Effector memory CD4-positive, alpha-beta T cell (primary cell): Measurements from ENCODE around the gene COL23A1.

Experiments
- DNase-seq, 3 donors: peaks; one replicate each; pipeline ENCODE4 v3.0.0-alpha.2; 2020
- H3K27ac ChIP-seq: 2 replicates; pipeline ENCODE4 v1.7.0; 2013; ENCODE audit warnings: mild to moderate bottlenecking, low read length, moderate library complexity; ENCODE audit not compliant: insufficient read depth, poor library complexity, severe bottlenecking
- H3K27me3 ChIP-seq: replicated peaks from 2 replicates; pipeline ENCODE4 v1.7.0; 2013; ENCODE audit warnings: mild to moderate bottlenecking, low read length; ENCODE audit not compliant: insufficient read depth, control insufficient read depth, poor library complexity, severe bottlenecking
- H3K36me3 ChIP-seq: 2 replicates; pipeline ENCODE4 v1.7.0; 2013; ENCODE audit warnings: mild to moderate bottlenecking, low read length, moderate library complexity; ENCODE audit not compliant: control insufficient read depth, insufficient read depth
- H3K4me1 ChIP-seq: 2 replicates; pipeline ENCODE4 v1.7.0; 2013; ENCODE audit warnings: low read length, mild to moderate bottlenecking; ENCODE audit not compliant: control insufficient read depth, insufficient read depth, poor library complexity, severe bottlenecking
- H3K4me3 ChIP-seq: 2 replicates; pipeline ENCODE4 v1.7.0; 2013; ENCODE audit warnings: low read length, low read depth, mild to moderate bottlenecking; ENCODE audit not compliant: insufficient read depth, poor library complexity, severe bottlenecking
- H3K9me3 ChIP-seq: 2 replicates; pipeline ENCODE4 v1.7.0; 2013; ENCODE audit warnings: mild to moderate bottlenecking, low read length, moderate library complexity; ENCODE audit not compliant: control insufficient read depth

Gene COL23A1

GRCh38 chr5:178411083-178411482, 179.1 kb downstream of the COL23A1 start:
- no peak overlapping the region for H3K4me3 ChIP-seq
- no peaks in the 10 kb centered on the region for H3K36me3 ChIP-seq
- H3K27me3 ChIP-seq, result no peaks in the 10 kb centered on the region
- H3K27ac ChIP-seq, result no peak overlapping the region
- no peak for DNase-seq
- no peaks in the 10 kb centered on the region for H3K4me1 ChIP-seq
- no peaks in the 10 kb centered on the region for H3K9me3 ChIP-seq

GRCh38 chr5:178407646-178408045, 182.5 kb downstream of the COL23A1 start:
- H3K9me3 ChIP-seq, result no peaks in the 10 kb centered on the region
- no peak overlapping the region for H3K27ac ChIP-seq
- no peak overlapping the region for H3K4me3 ChIP-seq
- DNase-seq, result no peak
- no peaks in the 10 kb centered on the region for H3K27me3 ChIP-seq
- H3K36me3 ChIP-seq, result no peaks in the 10 kb centered on the region
- no peaks in the 10 kb centered on the region for H3K4me1 ChIP-seq

- Histone ChIP-seq H3K36me3 (no peaks in the 10 kb centered on the region), H3K4me3 (no peak overlapping the region), H3K9me3 (no peaks in the 10 kb centered on the region), H3K4me1 (no peaks in the 10 kb centered on the region), H3K27me3 (no peaks in the 10 kb centered on the region), H3K27ac (no peak overlapping the region)
- DNase-seq, result no peak
Observed at GRCh38 chr5:178404987-178405386, 185.2 kb downstream of the COL23A1 start.

GRCh38 chr5:178403956-178404600, 186.1 kb downstream of the COL23A1 start:
- H3K27ac ChIP-seq, result no peak overlapping the region

GRCh38 chr5:178403351-178403750, 186.8 kb downstream of the COL23A1 start:
- no peaks in the 10 kb centered on the region for H3K27me3 ChIP-seq
- no peak for DNase-seq
- H3K4me1 ChIP-seq, result no peaks in the 10 kb centered on the region
- no peaks in the 10 kb centered on the region for H3K36me3 ChIP-seq
- H3K27ac ChIP-seq, result no peak overlapping the region
- H3K4me3 ChIP-seq, result no peak overlapping the region
- H3K9me3 ChIP-seq, result no peaks in the 10 kb centered on the region

More at GRCh38 chr5:178403956-178404600, 186.1 kb downstream of the COL23A1 start:
- no peaks in the 10 kb centered on the region for H3K27me3 ChIP-seq
- no peaks in the 10 kb centered on the region for H3K36me3 ChIP-seq
- H3K9me3 ChIP-seq, result no peaks in the 10 kb centered on the region
- no peak for DNase-seq
- no peak overlapping the region for H3K4me3 ChIP-seq
- H3K4me1 ChIP-seq, result no peaks in the 10 kb centered on the region

GRCh38 chr5:178399701-178400095, 190.5 kb downstream of the COL23A1 start:
- Histone ChIP-seq H3K27me3 (no peaks in the 10 kb centered on the region), H3K4me3 (no peak overlapping the region), H3K4me1 (no peaks in the 10 kb centered on the region), H3K27ac (no peak overlapping the region), H3K9me3 (no peaks in the 10 kb centered on the region), H3K36me3 (no peaks in the 10 kb centered on the region)
- no peak for DNase-seq

GRCh38 chr5:178398901-178399700, 191.1 kb downstream of the COL23A1 start:
- Histone ChIP-seq H3K4me1 (no peaks in the 10 kb centered on the region), H3K27me3 (no peaks in the 10 kb centered on the region), H3K9me3 (no peaks in the 10 kb centered on the region), H3K27ac (no peak overlapping the region), H3K36me3 (no peaks in the 10 kb centered on the region), H3K4me3 (no peak overlapping the region)
- no peak for DNase-seq

DNA sequence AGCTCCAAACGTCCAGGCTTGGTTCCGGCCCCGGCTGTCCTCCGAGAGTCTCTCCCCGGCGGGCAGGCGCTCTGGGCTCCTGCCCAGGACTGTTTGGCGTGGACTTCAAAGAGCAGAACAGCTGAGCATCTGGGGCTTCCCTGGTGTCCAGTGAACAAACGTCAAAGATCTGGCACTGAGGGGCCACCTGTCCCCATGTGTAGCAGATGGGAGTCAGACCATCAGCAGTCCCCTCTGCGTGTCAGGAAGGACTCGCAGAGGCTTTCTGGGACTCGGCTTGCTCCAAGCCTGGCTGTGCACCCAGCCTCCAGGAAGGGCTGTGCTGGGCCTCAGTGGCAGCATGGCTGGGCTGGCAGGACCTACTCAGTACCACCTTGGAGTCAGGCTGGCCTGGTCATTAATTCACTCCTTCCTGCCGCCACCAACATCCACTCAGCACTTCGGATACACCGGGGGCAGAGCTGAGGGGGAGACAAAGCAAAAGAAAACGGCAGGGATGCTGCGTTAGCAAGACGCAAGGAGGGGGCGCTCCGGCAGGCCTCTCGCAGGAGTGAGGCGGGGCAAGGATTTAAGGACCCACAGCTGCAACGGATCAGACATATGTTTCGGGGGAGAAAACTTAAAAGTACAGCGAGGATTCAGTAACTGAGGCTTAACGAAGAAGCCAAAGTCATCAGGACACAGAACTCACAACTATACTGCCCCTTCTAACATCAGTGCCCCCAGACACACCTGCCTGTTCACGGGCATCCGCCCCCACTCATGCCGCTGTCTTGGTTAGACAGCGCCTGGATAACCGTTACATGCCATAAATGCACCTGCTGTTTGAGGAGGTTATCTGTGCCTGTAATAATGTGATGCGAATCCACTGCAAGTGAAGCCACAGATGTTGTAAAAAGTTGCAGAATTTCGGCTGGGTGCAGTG, 193.1 kb downstream of the COL23A1 start:
- H3K36me3 ChIP-seq, result no peaks in the 10 kb centered on the region
- DNase-seq, result no peak
- no peak overlapping the region for H3K4me3 ChIP-seq
- H3K9me3 ChIP-seq, result no peaks in the 10 kb centered on the region
- H3K27me3 ChIP-seq, result no peaks in the 10 kb centered on the region
- no peak overlapping the region for H3K27ac ChIP-seq
- H3K4me1 ChIP-seq, result no peaks in the 10 kb centered on the region

DNA sequence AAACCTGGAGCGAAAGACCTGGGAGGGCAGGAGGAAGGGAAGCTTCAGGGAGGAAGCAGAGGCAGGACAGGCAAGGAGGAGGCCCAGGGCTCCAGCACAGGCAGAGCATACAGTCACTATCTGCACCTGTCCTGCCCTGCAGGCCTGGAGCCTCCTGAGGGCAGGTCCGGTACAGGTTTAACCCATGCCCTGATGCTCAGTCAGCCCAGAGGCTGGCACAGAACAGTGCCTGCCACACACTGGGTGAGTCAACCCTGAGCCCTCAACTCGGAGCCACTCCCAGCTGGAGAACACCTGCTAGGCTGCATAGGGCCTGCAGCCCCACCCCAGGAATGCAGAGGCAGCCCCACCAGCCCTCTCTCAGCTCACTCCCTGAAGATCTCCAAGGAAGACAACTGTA, 196.1 kb downstream of the COL23A1 start:
- H3K4me1 ChIP-seq, result no peaks in the 10 kb centered on the region
- H3K4me3 ChIP-seq, result no peak overlapping the region
- no peak for DNase-seq
- H3K27me3 ChIP-seq, result no peaks in the 10 kb centered on the region
- H3K9me3 ChIP-seq, result no peaks in the 10 kb centered on the region
- H3K36me3 ChIP-seq, result no peaks in the 10 kb centered on the region
- H3K27ac ChIP-seq, result no peak overlapping the region
